Measurements from ENCODE around the gene EDAR. TPM values are rescaled to one million over a fixed set of nuclear protein-coding genes. Genes with fewer than 3 reads are reported as not detected.

EDAR gene
- total and polyA plus RNA-seq, 3 experiments from 2014 or later, result 0.07 to 0.64 (median 0.16) TPM

DNA sequence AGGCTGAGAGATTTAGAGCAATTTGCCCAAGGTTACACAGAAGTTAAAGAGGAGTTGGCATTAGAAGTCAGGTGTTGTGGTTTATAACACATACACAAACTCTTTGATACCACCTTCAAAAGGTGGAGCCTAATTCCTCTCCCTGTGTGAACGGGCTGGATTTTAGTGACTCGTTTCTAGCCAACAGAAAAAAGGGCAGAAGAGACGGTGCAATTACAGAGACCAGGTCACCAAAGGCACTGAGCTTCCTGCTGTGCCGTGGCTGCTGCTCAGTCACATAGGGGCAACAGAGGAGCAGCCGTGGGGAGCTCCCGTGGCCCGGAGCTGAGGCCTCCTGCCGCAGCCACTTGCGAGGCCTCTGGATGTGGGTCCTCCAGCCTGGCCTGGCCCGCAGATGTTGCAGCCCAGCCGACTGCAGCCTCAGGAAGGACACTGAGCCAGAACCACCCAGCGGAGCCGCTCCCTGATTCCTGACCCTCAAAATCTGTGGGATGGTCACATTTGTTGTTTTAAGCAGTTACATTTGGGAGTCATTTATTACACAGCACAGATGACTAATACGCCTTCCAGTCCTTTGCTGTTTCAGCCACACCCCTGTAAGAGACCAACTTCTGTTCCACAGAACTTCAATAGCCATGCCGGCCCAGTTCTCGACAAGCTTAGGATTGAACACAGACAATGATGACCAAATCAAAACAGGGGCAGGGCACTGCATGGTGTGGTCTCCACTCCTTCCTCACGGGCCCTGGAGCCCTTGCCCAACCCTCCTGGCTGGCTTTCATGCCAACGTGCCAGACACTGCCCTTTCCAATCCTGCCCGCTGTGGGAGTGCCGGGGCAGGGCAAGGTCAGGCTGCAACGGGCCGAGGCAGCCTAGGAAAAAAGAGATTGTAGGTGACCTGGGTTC, 17.1 kb downstream of the EDAR start:
- no peak for DNase-seq
- Mint-ChIP-seq H3K9me3 (no peaks in the 10 kb centered on the region), H3K27ac (no peak overlapping the region), H3K36me3 (no peaks in the 10 kb centered on the region), H3K4me1 (peaks cover 30 to 58% (median 52%) of the 10 kb centered on the region in 3 donors), H3K4me3 (no peak overlapping the region), H3K27me3 (peaks cover 0 to 11% of the 10 kb centered on the region in 2 donors)
- Histone ChIP-seq H3K27me3 (ENCODE audit: insufficient read depth, low read length, poor library complexity, severe bottlenecking) (no peaks in the 10 kb centered on the region), H3K36me3 (ENCODE audit: insufficient read depth, low read length) (no peaks in the 10 kb centered on the region), H3K9me3 (ENCODE audit: low read length) (no peaks in the 10 kb centered on the region), H3K4me3 (ENCODE audit: low read length) (no peak overlapping the region), H3K4me1 (ENCODE audit: insufficient read depth, low read length) (peaks cover 49% of the 10 kb centered on the region), H3K27ac (ENCODE audit: low read depth, low read length) (no peak overlapping the region)
- CTCF ChIA-PET, result interaction anchor here (1.9 kb wide), 1 partner anchor 16 kb away, joined by 4 read pairs; no protein-coding TSS in a partner anchor
- POLR2A ChIA-PET, result no interaction called here

DNA sequence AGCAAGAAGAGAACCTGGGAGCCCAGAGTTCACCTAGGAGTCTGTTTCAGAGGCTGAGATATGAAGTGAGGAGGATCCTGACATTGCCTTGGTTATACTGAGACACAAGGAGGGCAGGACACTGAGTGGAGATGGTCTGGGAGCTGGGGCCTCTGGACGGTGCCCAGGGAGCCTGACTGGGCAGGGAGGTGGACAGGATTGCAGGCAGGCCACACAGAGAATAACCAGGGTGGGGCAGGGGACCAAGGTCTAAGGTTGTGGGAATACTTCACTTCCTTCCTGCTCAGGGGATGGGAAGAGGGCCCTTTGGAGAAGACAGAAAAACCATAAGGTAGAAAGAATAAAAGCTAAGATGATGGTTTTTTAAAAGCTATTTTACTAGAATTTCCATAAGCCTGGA, 18.7 kb downstream of the EDAR start:
- Histone ChIP-seq H3K4me3 (ENCODE audit: low read length) (no peak overlapping the region), H3K4me1 (ENCODE audit: insufficient read depth, low read length) (peaks cover 62% of the 10 kb centered on the region), H3K27ac (ENCODE audit: low read depth, low read length) (no peak overlapping the region), H3K27me3 (ENCODE audit: insufficient read depth, low read length, poor library complexity, severe bottlenecking) (no peaks in the 10 kb centered on the region), H3K36me3 (ENCODE audit: insufficient read depth, low read length) (no peaks in the 10 kb centered on the region), H3K9me3 (ENCODE audit: low read length) (no peaks in the 10 kb centered on the region)
- H3K9me3 Mint-ChIP-seq, result no peaks in the 10 kb centered on the region
- peaks cover 39 to 64% (median 63%) of the 10 kb centered on the region in 3 donors for H3K4me1 Mint-ChIP-seq
- H3K4me3 Mint-ChIP-seq, result no peak overlapping the region
- peaks cover 0 to 13% of the 10 kb centered on the region in 2 donors for H3K27me3 Mint-ChIP-seq
- H3K36me3 Mint-ChIP-seq, result no peaks in the 10 kb centered on the region
- ChIA-PET POLR2A (no interaction called here), CTCF (interaction anchor here (1.4 kb wide), 1 partner anchor 16 kb away, joined by 4 read pairs; no protein-coding TSS in a partner anchor)
- DNase-seq, result no peak
- no peak overlapping the region for H3K27ac Mint-ChIP-seq

DNA sequence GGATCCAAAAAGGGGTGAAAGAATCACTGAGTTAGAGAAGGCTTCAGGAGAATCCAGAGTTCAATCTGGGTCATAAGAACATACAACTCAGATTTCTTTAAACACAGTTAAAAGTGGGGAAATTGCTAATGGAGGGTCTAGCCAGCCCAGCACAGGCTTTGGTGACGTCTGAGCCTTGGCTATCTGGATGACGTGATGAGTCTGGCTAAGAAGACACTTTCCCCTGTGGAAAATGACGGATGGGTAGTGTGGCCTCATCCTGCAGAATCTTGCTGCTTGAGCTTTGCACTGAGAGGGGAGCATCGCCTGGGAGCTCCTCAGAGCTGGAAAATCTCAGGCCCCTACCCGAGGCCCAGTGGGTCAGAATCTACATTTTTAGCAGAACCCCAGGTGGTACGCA, 19.2 kb downstream of the EDAR start:
- Histone ChIP-seq H3K4me3 (ENCODE audit: low read length) (no peak overlapping the region), H3K9me3 (ENCODE audit: low read length) (no peaks in the 10 kb centered on the region), H3K27me3 (ENCODE audit: insufficient read depth, low read length, poor library complexity, severe bottlenecking) (no peaks in the 10 kb centered on the region), H3K27ac (ENCODE audit: low read depth, low read length) (no peak overlapping the region), H3K4me1 (ENCODE audit: insufficient read depth, low read length) (peaks cover 61% of the 10 kb centered on the region), H3K36me3 (ENCODE audit: insufficient read depth, low read length) (no peaks in the 10 kb centered on the region)
- ChIA-PET CTCF (interaction anchor here (1.4 kb wide), 1 partner anchor 17 kb away, joined by 4 read pairs; no protein-coding TSS in a partner anchor), POLR2A (no interaction called here)
- Mint-ChIP-seq H3K4me1 (peaks cover 43 to 68% (median 65%) of the 10 kb centered on the region in 3 donors), H3K9me3 (no peaks in the 10 kb centered on the region), H3K4me3 (no peak overlapping the region), H3K27me3 (peaks cover 0 to 13% of the 10 kb centered on the region in 2 donors), H3K36me3 (no peaks in the 10 kb centered on the region), H3K27ac (peak overlapping the region in 1 of 8 donors; percentile 17)
- DNase-seq, result no peak

DNA sequence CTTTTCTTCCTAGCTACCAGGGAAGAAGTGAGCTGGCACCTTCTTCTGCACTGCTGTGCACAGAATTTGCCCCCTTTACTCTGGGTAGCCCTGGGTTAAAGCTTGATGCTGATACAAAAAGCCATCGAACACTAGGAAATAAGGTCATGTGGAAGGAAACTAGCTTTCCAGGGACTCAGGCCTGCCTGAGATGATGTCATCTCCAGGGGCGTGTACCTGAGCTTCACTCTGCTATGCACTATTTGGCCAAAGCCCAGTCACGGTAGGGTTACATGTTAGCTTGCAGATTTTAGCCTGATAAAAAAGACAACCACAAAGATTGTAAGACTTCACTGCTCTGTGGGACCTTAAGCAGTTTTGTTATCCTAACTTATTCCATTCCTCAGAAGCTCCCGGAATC, 20.4 kb downstream of the EDAR start:
- H3K27ac Mint-ChIP-seq, result peak overlapping the region in 1 of 8 donors; percentile 87
- DNase-seq, result no peak
- Histone ChIP-seq H3K27ac (ENCODE audit: low read depth, low read length) (no peak overlapping the region), H3K27me3 (ENCODE audit: insufficient read depth, low read length, poor library complexity, severe bottlenecking) (no peaks in the 10 kb centered on the region), H3K4me3 (ENCODE audit: low read length) (no peak overlapping the region), H3K36me3 (ENCODE audit: insufficient read depth, low read length) (no peaks in the 10 kb centered on the region), H3K4me1 (ENCODE audit: insufficient read depth, low read length) (peaks cover 70% of the 10 kb centered on the region), H3K9me3 (ENCODE audit: low read length) (no peaks in the 10 kb centered on the region)
- peaks cover 0 to 13% of the 10 kb centered on the region in 2 donors for H3K27me3 Mint-ChIP-seq
- POLR2A ChIA-PET, result no interaction called here
- no peaks in the 10 kb centered on the region for H3K9me3 Mint-ChIP-seq
- peaks cover 50 to 70% (median 70%) of the 10 kb centered on the region in 3 donors for H3K4me1 Mint-ChIP-seq
- no peak overlapping the region for H3K4me3 Mint-ChIP-seq
- H3K36me3 Mint-ChIP-seq, result no peaks in the 10 kb centered on the region
- CTCF ChIA-PET, result interaction anchor here (1.4 kb wide), 2 partner anchors 18 to 63 kb away, joined by 4 to 5 read pairs; no protein-coding TSS in a partner anchor

DNA sequence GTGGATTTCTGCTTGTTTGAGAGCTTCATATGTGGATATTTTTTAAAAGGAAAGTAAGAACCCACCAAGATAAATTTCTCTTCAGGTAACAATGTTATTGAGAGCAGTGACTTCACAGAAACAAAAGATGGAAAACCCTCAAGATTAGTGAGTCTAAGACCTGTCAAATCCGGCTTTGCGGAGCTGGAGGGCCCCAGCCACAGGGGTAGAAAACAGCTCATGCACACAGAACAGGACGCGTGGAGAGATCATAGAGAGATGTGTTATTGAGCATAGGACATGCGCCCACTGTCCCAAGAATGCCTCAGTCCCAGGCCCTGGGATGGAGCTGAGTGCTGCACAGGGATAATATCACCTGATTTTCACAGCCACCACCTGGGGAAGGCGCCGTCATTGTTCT, 21.3 kb downstream of the EDAR start:
- Mint-ChIP-seq H3K36me3 (no peaks in the 10 kb centered on the region), H3K9me3 (no peaks in the 10 kb centered on the region), H3K27ac (no peak overlapping the region), H3K4me3 (no peak overlapping the region), H3K27me3 (peaks cover 0 to 13% of the 10 kb centered on the region in 2 donors), H3K4me1 (peaks cover 53 to 76% (median 73%) of the 10 kb centered on the region in 3 donors)
- no peak for DNase-seq
- H3K36me3 ChIP-seq (ENCODE audit: insufficient read depth, low read length), result no peaks in the 10 kb centered on the region
- H3K27me3 ChIP-seq (ENCODE audit: insufficient read depth, low read length, poor library complexity, severe bottlenecking), result no peaks in the 10 kb centered on the region
- POLR2A ChIA-PET, result no interaction called here
- H3K4me3 ChIP-seq (ENCODE audit: low read length), result no peak overlapping the region
- H3K27ac ChIP-seq (ENCODE audit: low read depth, low read length), result no peak overlapping the region
- CTCF ChIA-PET, result interaction anchor here (0.7 to 1.4 kb wide), 3 partner anchors 39 to 135 kb away, joined by 3 to 5 read pairs (median 3); no protein-coding TSS in a partner anchor
- no peaks in the 10 kb centered on the region for H3K9me3 ChIP-seq (ENCODE audit: low read length)
- H3K4me1 ChIP-seq (ENCODE audit: insufficient read depth, low read length), result peaks cover 73% of the 10 kb centered on the region

DNA sequence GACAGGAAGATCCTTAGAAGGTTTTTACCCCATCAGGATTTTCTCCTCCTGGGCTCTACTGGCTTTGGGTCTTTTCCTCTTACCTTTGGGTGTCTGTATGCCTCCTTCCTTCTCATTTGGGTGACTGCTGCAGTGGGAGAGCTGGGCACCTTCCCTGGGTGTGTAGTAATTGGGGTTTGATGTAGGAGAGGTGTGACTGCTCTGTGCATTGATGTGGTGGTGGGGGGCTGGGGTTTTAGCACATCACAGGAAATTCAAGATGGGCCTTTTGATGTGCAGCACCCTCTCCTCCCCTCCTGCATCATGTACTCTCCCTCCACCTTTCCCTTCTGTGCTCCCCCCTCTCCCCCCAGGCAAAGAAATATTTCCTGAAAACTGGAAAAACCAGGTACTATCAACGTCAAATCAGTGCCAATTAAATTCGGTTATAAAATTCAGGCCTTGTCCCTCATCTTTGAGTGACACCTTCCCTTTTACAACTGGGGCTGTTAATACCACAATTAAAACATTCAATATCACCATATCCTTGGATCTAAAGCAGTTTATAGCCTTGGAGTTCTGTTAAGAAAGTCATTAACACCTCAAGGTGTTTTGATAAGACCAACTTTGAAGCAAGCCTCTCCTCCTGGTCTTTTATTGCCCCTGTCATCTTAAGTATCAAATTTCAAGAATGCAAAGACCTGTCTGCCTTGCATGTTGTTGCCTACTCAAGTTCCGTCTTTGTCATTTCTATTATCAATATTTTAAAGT, 23.3 kb downstream of the EDAR start:
- H3K4me1 Mint-ChIP-seq, result peaks cover 49 to 67% (median 64%) of the 10 kb centered on the region in 3 donors
- H3K36me3 ChIP-seq (ENCODE audit: insufficient read depth, low read length), result no peaks in the 10 kb centered on the region
- no peak overlapping the region for H3K27ac ChIP-seq (ENCODE audit: low read depth, low read length)
- H3K27me3 ChIP-seq (ENCODE audit: insufficient read depth, low read length, poor library complexity, severe bottlenecking), result no peaks in the 10 kb centered on the region
- H3K27ac Mint-ChIP-seq, result peak overlapping the region in 5 of 8 donors; percentile 1 to 79 (median 29)
- no peaks in the 10 kb centered on the region for H3K36me3 Mint-ChIP-seq
- peaks cover 0 to 8% of the 10 kb centered on the region in 2 donors for H3K27me3 Mint-ChIP-seq
- peak in 3 of 5 donors; percentile 68 to 78 (median 70) for DNase-seq
- ChIA-PET POLR2A (interaction anchor here (0.7 kb wide), 1 partner anchor 58 kb away, joined by 7 read pairs; no protein-coding TSS in a partner anchor), CTCF (no interaction called here)
- H3K4me1 ChIP-seq (ENCODE audit: insufficient read depth, low read length), result peaks cover 66% of the 10 kb centered on the region
- peak overlapping the region; percentile 31 to 85 (median 72) for H3K4me3 Mint-ChIP-seq
- H3K9me3 Mint-ChIP-seq, result no peaks in the 10 kb centered on the region
- H3K4me3 ChIP-seq (ENCODE audit: low read length), result peak overlapping the region; percentile 33
- no peaks in the 10 kb centered on the region for H3K9me3 ChIP-seq (ENCODE audit: low read length)

- Histone ChIP-seq H3K27me3 (ENCODE audit: insufficient read depth, low read length, poor library complexity, severe bottlenecking) (no peaks in the 10 kb centered on the region), H3K4me1 (ENCODE audit: insufficient read depth, low read length) (peaks cover 74% of the 10 kb centered on the region), H3K4me3 (ENCODE audit: low read length) (no peak overlapping the region), H3K36me3 (ENCODE audit: insufficient read depth, low read length) (no peaks in the 10 kb centered on the region), H3K9me3 (ENCODE audit: low read length) (no peaks in the 10 kb centered on the region), H3K27ac (ENCODE audit: low read depth, low read length) (no peak overlapping the region)
- POLR2A ChIA-PET, result no interaction called here
- no peak for DNase-seq
- Mint-ChIP-seq H3K9me3 (no peaks in the 10 kb centered on the region), H3K4me1 (peaks cover 44 to 53% (median 48%) of the 10 kb centered on the region in 3 donors), H3K36me3 (no peaks in the 10 kb centered on the region), H3K27ac (no peak overlapping the region), H3K27me3 (peaks cover 2 to 3% of the 10 kb centered on the region in 2 donors), H3K4me3 (no peak overlapping the region)
- CTCF ChIA-PET, result no interaction called here
Measured at GRCh38 chr2:108963057-108963456, 26.0 kb downstream of the EDAR start.
